NB4 (cell line): ENCODE results near the gene ID2.

Experiments
- CTCF ChIP-seq: IDR thresholded peaks from one replicate; pipeline ENCODE4 v1.5.1; 2012; ENCODE audit warnings: low read depth, low read length
- MAX ChIP-seq: IDR thresholded peaks from 2 replicates; pipeline ENCODE4 v1.6.1; 2011; ENCODE audit warnings: low read depth, low read length
- MYC ChIP-seq: IDR thresholded peaks from 2 replicates; pipeline ENCODE4 v1.6.1; 2011; ENCODE audit warnings: low read depth, low read length
- POLR2A ChIP-seq: IDR thresholded peaks from 2 replicates; pipeline ENCODE4 v1.6.1; 2011; ENCODE audit warnings: mild to moderate bottlenecking; ENCODE audit not compliant: insufficient read length; ENCODE audit errors: extremely low read depth

GRCh38 chr2:8732601-8733000 lies 50.7 kb downstream of the ID2 start:
- TF ChIP-seq CTCF (no peak), MYC (no peak), POLR2A (no peak), MAX (no peak)
